Cardiac atrium fibroblast (primary cell): Measurements from ENCODE around the gene TSACC. TPM values are rescaled to one million over a fixed set of nuclear protein-coding genes. Genes with fewer than 3 reads are reported as not detected.

Experiments
- total RNA-seq: library from RNA; depleted of rRNA; stranded (reverse); fragments of >200 nt; gene quantifications from 2 replicates; pipeline ENCODE4 v1.2.3, GENCODE V29; 2015

TSACC gene
- total RNA-seq, result 2.6 TPM in 1 of 2 replicates, not detected in the other

GRCh38 chr1:156338180-156338976 is at the start of gene TSACC, which contains the start of gene CCT3:
TSS of gene TSACC (plus strand) at chr1:156338526. CDS start at chr1:156339758, 1,232 bp downstream.
TSS of gene CCT3 (minus strand) at chr1:156338292. CDS start at chr1:156338184, 108 bp downstream.

GRCh38 chr1:156295391-156295947 is 42.9 kb upstream of the TSACC start, which contains the start of gene GLMP:
TSS of gene GLMP (minus strand) at chr1:156295679. CDS start at chr1:156295645, 34 bp downstream.

GRCh38 chr1:156298852-156299357 is 39.4 kb upstream of the TSACC start, which contains the start of gene VHLL:
TSS of gene VHLL (minus strand) at chr1:156299307. CDS start at chr1:156299189, 118 bp downstream.

GRCh38 chr1:156368889-156369684 is 30.8 kb downstream of the TSACC start, which contains the start of gene RHBG:
TSS of gene RHBG (plus strand) at chr1:156369211. CDS start at chr1:156369250, 39 bp downstream.

Other genes starting within 250 kb of the TSACC start
- 661 and 681 TPM in 2 replicates for gene LMNA, start 223.8 kb upstream of the TSACC start, total RNA-seq
- gene SEMA4A, start 184.9 kb upstream of the TSACC start, total RNA-seq, result 0.54 TPM in 1 of 2 replicates, not detected in the other
- gene SLC25A44, start 144.4 kb upstream of the TSACC start, total RNA-seq, result 11.9 and 13.8 TPM in 2 replicates
- 44.1 and 57.0 TPM in 2 replicates for gene PMF1, start 125.5 kb upstream of the TSACC start, total RNA-seq
- 1.4 TPM in 1 of 2 replicates, not detected in the other for gene BGLAP, start 96.3 kb upstream of the TSACC start, total RNA-seq
- gene PAQR6, start 90.5 kb upstream of the TSACC start, total RNA-seq, result 0.32 and 1.6 TPM in 2 replicates
- 38.8 and 39.7 TPM in 2 replicates for gene SMG5, start 55.7 kb upstream of the TSACC start, total RNA-seq
- gene TMEM79, start 54.2 kb upstream of the TSACC start, total RNA-seq, result 0.90 and 1.1 TPM in 2 replicates
- gene GLMP, start 42.8 kb upstream of the TSACC start, total RNA-seq, result 71.4 and 85.6 TPM in 2 replicates
- gene VHLL, start 39.2 kb upstream of the TSACC start, total RNA-seq, result not detected in 2 replicates
- 254 and 318 TPM in 2 replicates for gene CCT3, start 234 bp upstream of the TSACC start, total RNA-seq
- not detected in 2 replicates for gene RHBG, start 30.7 kb downstream of the TSACC start, total RNA-seq
- gene MEF2D, start 162.2 kb downstream of the TSACC start, total RNA-seq, result 20.4 and 26.9 TPM in 2 replicates
- gene IQGAP3, start 234.0 kb downstream of the TSACC start, total RNA-seq, result 4.3 and 5.5 TPM in 2 replicates
- not detected in 2 replicates for gene TTC24, start 241.2 kb downstream of the TSACC start, total RNA-seq